Measurements from ENCODE around the gene PPID.

PPID gene

DNA sequence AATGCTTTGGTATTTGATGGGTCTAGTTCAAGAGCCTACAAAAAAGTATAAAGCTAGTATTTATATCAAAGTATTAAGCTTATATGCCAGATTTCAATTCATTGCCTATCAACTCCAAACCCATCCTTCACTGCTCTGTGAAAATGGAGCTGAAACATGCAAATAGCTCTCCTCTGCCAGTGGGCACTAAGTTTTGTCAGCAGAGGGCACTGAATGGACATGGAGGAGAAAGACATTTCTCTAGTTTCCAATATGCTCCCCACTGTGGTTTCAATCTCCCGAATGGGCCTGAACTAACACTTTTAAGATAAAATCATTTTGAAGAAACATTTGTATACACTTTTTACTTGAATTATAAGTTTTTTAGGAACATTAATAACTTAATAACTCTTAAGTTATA is 12.4 kb downstream of the PPID start:
- no peak for DNase-seq (ENCODE audit: low spot score)
- no peak for TF ChIP-seq CTCF (IDR thresholded peaks at IDR 0.05; ENCODE audit: extremely low read depth, missing control alignments)

DNA sequence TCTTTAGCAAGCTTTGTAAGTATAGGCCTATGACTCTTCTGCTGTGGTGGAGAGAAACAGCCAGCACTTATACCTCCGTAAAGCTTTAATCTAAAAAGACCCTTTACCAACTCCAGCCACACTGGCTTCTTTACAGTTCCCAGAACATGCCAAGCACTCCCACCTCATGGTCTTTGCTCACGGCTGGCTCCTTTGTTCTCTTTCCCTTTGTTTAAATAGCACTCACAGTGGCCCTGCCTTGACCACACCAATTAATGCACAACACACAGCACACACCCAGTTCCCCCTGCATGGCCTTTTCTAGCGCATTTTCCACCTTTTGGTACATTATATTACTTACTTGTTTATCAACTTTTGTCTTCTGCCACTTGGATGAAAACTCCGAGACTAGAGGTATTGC is 18.9 kb downstream of the PPID start:
- no peak for DNase-seq (ENCODE audit: low spot score)
- TF ChIP-seq CTCF (IDR thresholded peaks at IDR 0.05; ENCODE audit: extremely low read depth, missing control alignments), result no peak

DNA sequence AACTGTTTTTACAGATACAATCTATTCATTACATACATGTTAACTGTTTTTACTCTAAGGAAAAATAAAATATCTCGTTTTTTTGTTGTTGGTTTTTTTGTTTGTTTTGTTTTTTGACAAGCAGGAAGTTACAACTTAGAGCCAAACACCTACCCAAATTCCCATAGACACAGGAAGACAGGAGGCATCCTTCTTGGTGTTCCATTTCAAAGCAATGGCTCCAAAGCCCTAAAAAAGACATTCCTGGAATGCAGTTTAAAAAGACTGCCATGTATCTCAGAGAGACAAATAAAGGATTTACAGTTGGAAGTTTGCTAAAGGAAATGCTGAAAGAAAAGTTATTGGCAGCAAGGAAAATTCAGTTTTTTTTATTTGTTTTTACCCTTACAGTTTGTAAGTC is 34.4 kb downstream of the PPID start:
- no peak for TF ChIP-seq CTCF (IDR thresholded peaks at IDR 0.05; ENCODE audit: extremely low read depth, missing control alignments)
- DNase-seq (ENCODE audit: low spot score), result no peak

- no peak for TF ChIP-seq CTCF (IDR thresholded peaks at IDR 0.05; ENCODE audit: extremely low read depth, missing control alignments)
- no peak for DNase-seq (ENCODE audit: low spot score)
Measured at GRCh38 chr4:158682066-158682465, 41.1 kb downstream of the PPID start.

- DNase-seq (ENCODE audit: low spot score), result no peak
- no peak for TF ChIP-seq CTCF (IDR thresholded peaks at IDR 0.05; ENCODE audit: extremely low read depth, missing control alignments)
Measured at GRCh38 chr4:158681629-158682028, 41.6 kb downstream of the PPID start.

GRCh38 chr4:158678767-158679166 is 44.4 kb downstream of the PPID start:
- no peak for DNase-seq (ENCODE audit: low spot score)
- TF ChIP-seq CTCF (IDR thresholded peaks at IDR 0.05; ENCODE audit: extremely low read depth, missing control alignments), result no peak

- no peak for DNase-seq (ENCODE audit: low spot score)
- no peak for TF ChIP-seq CTCF (IDR thresholded peaks at IDR 0.05; ENCODE audit: extremely low read depth, missing control alignments)
Measured at GRCh38 chr4:158676076-158676475, 47.1 kb downstream of the PPID start.

Measured in GM20000 (cell line).